H9 (cell line): ENCODE data around the gene PLG. TPM values are rescaled to one million over a fixed set of nuclear protein-coding genes. Genes with fewer than 3 reads are reported as not detected.

Experiments
- DNase-seq: peaks from one replicate; pipeline ENCODE4 v3.0.0-alpha.2; 2017
- H2AFZ ChIP-seq: one replicate; pipeline ENCODE4 v1.6.1; 2013; ENCODE audit warnings: mild to moderate bottlenecking, low read length, control low read depth, moderate library complexity
- H2AK5ac ChIP-seq: 2 replicates; pipeline ENCODE4 v1.6.1; 2013; ENCODE audit warnings: low read length, control low read depth, mixed read lengths; ENCODE audit not compliant: insufficient read length
- H2BK120ac ChIP-seq: one replicate; pipeline ENCODE4 v1.6.1; 2013; ENCODE audit warnings: low read depth, mild to moderate bottlenecking, low read length, control low read depth, inconsistent platforms; ENCODE audit not compliant: poor library complexity, severe bottlenecking
- H2BK12ac ChIP-seq: 2 replicates; pipeline ENCODE4 v1.6.1; 2013; ENCODE audit warnings: low read length, control low read depth, mixed read lengths, low read depth; ENCODE audit not compliant: insufficient read length
- H2BK15ac ChIP-seq: 2 replicates; pipeline ENCODE4 v1.6.1; 2013; ENCODE audit warnings: low read depth, low read length, control low read depth
- H2BK20ac ChIP-seq: one replicate; pipeline ENCODE4 v1.6.1; 2013; ENCODE audit warnings: low read depth, mild to moderate bottlenecking, low read length, control low read depth, inconsistent platforms; ENCODE audit not compliant: poor library complexity, severe bottlenecking
- H2BK5ac ChIP-seq: 2 replicates; pipeline ENCODE4 v1.6.1; 2013; ENCODE audit warnings: low read length, control low read depth, mixed read lengths; ENCODE audit not compliant: insufficient read length
- H3K14ac ChIP-seq: 2 replicates; pipeline ENCODE4 v1.6.1; 2013; ENCODE audit warnings: low read length, control low read depth; ENCODE audit not compliant: insufficient read depth
- H3K18ac ChIP-seq: 2 replicates; pipeline ENCODE4 v1.6.1; 2013; ENCODE audit warnings: low read depth, mild to moderate bottlenecking, mixed read lengths, low read length, control low read depth; ENCODE audit not compliant: insufficient read length
- H3K23ac ChIP-seq: 2 replicates; pipeline ENCODE4 v1.6.1; 2013; ENCODE audit warnings: low read length, control low read depth, mixed read lengths, low read depth; ENCODE audit not compliant: insufficient read length
- H3K23me2 ChIP-seq: 2 replicates; pipeline ENCODE4 v1.6.1; 2013; ENCODE audit warnings: low read depth, mild to moderate bottlenecking, mixed read lengths, low read length, control low read depth; ENCODE audit not compliant: insufficient read length, poor library complexity, severe bottlenecking
- H3K27ac ChIP-seq: 2 replicates; pipeline ENCODE4 v1.5.1; 2013; ENCODE audit warnings: low read length, control low read depth, mixed read lengths, low read depth; ENCODE audit not compliant: insufficient read length
- H3K27me3 ChIP-seq: 2 replicates; pipeline ENCODE4 v1.6.1; 2013; ENCODE audit warnings: low read length, control low read depth, inconsistent platforms; ENCODE audit not compliant: insufficient read depth
- H3K4ac ChIP-seq: 2 replicates; pipeline ENCODE4 v1.6.1; 2013; ENCODE audit warnings: low read depth, mild to moderate bottlenecking, control low read depth, inconsistent platforms, low read length, moderate library complexity
- H3K4me1 ChIP-seq: 2 replicates; pipeline ENCODE4 v1.6.1; 2013; ENCODE audit warnings: low read length, control low read depth, inconsistent platforms; ENCODE audit not compliant: insufficient read depth
- H3K4me2 ChIP-seq: 2 replicates; pipeline ENCODE4 v1.6.1; 2013; ENCODE audit warnings: low read length, control low read depth, mixed read lengths; ENCODE audit not compliant: insufficient read length, insufficient read depth
- H3K56ac ChIP-seq: 2 replicates; pipeline ENCODE4 v1.6.1; 2013; ENCODE audit warnings: low read depth, mild to moderate bottlenecking, mixed read lengths, low read length, control low read depth; ENCODE audit not compliant: insufficient read length
- H3K79me1 ChIP-seq: 2 replicates; pipeline ENCODE4 v1.6.1; 2013; ENCODE audit warnings: low read depth, mild to moderate bottlenecking, moderate library complexity, low read length, control low read depth, inconsistent platforms; ENCODE audit not compliant: insufficient read depth, poor library complexity, severe bottlenecking
- H3K79me2 ChIP-seq: 2 replicates; pipeline ENCODE4 v1.6.1; 2013; ENCODE audit warnings: low read length, control low read depth, inconsistent platforms; ENCODE audit not compliant: insufficient read depth
- H3K9ac ChIP-seq: 2 replicates; pipeline ENCODE4 v1.6.1; 2013; ENCODE audit warnings: low read length, control low read depth, mixed read lengths; ENCODE audit not compliant: insufficient read length; ENCODE audit errors: extremely low read depth
- H3K9me3 ChIP-seq: one replicate; pipeline ENCODE4 v1.6.1; 2013; ENCODE audit warnings: low read depth, low read length, inconsistent platforms; ENCODE audit not compliant: control insufficient read depth
- H3T11ph ChIP-seq: one replicate; pipeline ENCODE4 v1.6.1; 2013; ENCODE audit warnings: mild to moderate bottlenecking, low read length, control low read depth, inconsistent platforms
- H4K20me1 ChIP-seq: one replicate; pipeline ENCODE4 v1.6.1; 2013; ENCODE audit not compliant: control insufficient read depth, insufficient read length, insufficient read depth
- H4K5ac ChIP-seq: 2 replicates; pipeline ENCODE4 v1.6.1; 2013; ENCODE audit warnings: low read depth, mild to moderate bottlenecking, mixed read lengths, low read length, control low read depth; ENCODE audit not compliant: insufficient read length
- H4K8ac ChIP-seq: replicated peaks from 2 replicates; pipeline ENCODE4 v1.6.1; 2013; ENCODE audit warnings: low read length, control low read depth, mixed read lengths, low read depth; ENCODE audit not compliant: insufficient read length
- H4K91ac ChIP-seq: 2 replicates; pipeline ENCODE4 v1.6.1; 2013; ENCODE audit warnings: low read depth, mild to moderate bottlenecking, moderate library complexity, mixed read lengths, low read length, control low read depth; ENCODE audit not compliant: insufficient read length
- H3K27ac Mint-ChIP-seq, 3 experiments: 2 replicates in 2 of 3; 3 replicates in 1 of 3; pipeline ENCODE4 v1.8.0; 2020 to 2021; ENCODE audit warnings: mixed read lengths in 3 of 3, mild to moderate bottlenecking in 1 of 3, moderate library complexity in 1 of 3
- H3K27me3 Mint-ChIP-seq: 2 replicates; pipeline ENCODE4 v1.8.0; 2021; ENCODE audit warnings: low read depth, mild to moderate bottlenecking, moderate library complexity, mixed read lengths
- H3K36me3 Mint-ChIP-seq, 3 experiments: 2 replicates in 2 of 3; 3 replicates in 1 of 3; pipeline ENCODE4 v1.8.0; 2020 to 2021; ENCODE audit warnings: low read depth in 3 of 3, mixed read lengths in 3 of 3; ENCODE audit not compliant: insufficient read depth in 1 of 3
- H3K4me1 Mint-ChIP-seq, 2 experiments: 2 replicates each; pipeline ENCODE4 v1.8.0; 2020; ENCODE audit warnings: mixed read lengths in 2 of 2
- H3K4me3 Mint-ChIP-seq, 2 experiments: 2 replicates in 1 of 2; 3 replicates in 1 of 2; pipeline ENCODE4 v1.8.0; 2020 to 2021; ENCODE audit warnings: mild to moderate bottlenecking in 2 of 2, mixed read lengths in 2 of 2, moderate library complexity in 1 of 2
- H3K9me3 Mint-ChIP-seq, 2 experiments: 2 replicates in 1 of 2; 3 replicates in 1 of 2; pipeline ENCODE4 v1.8.0; 2020; ENCODE audit warnings: mild to moderate bottlenecking in 2 of 2, mixed read lengths in 2 of 2, moderate library complexity in 1 of 2
- WGBS: extraction: QIAGEN DNeasy Blood & Tissue Kit; methylation state at CpG from one replicate; pipeline ENCODE4 v1.1.7; 2013; ENCODE audit warnings: missing lambda C conversion rate, low lambda C conversion rate, mixed read lengths; ENCODE audit not compliant: insufficient read length; ENCODE audit errors: extremely low coverage; 5-methylcytosine and 5-hydroxymethylcytosine counted together
- total RNA-seq: library from RNA; stranded (reverse); gene quantifications from 2 replicates; pipeline ENCODE4 v1.2.1, GENCODE V29; 2021
- TF ChIP-seq, protein P1 (sequence below): fragments of 200-600 bp; sonication (generic); conservative IDR thresholded peaks from 3 replicates; pipeline ENCODE4 v1.8.0; 2021; ENCODE audit warnings: antibody characterized with exemption, mild to moderate bottlenecking

The PLG gene
- total RNA-seq, 1 experiment from 2014 or later = not detected

DNA sequence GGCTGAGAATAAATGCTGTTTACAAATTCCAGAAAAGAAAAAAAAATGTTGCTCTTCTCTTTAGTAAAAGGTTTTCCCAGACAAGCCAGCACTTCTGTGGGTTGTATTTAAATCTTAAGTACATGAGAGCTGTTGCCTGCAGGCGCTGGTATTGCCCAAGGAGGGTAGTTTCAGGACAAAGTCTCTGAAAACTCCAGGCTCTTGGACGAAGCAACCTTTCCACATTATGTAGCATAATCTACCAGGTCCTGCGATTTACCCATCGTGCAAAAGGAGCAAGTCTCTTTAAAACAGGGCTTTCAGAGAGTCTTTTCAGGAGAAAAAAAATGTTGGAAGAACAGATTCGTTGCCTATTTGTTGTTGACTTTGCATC is 65.6 kb downstream of the PLG start:
- H3K4me2 ChIP-seq = peak overlapping the region; percentile 57
- no peak overlapping the region for H3K23ac ChIP-seq
- no peak overlapping the region for H3K14ac ChIP-seq
- H3K27ac ChIP-seq = no peak overlapping the region
- H2AFZ ChIP-seq = no peak overlapping the region
- Mint-ChIP-seq H3K27ac (no peak overlapping the region), H3K4me3 (peak overlapping the region; percentile 83 to 90), H3K27me3 (peaks cover 23% of the 10 kb centered on the region), H3K4me1 (peaks cover 10 to 21% of the 10 kb centered on the region in 2 experiments), H3K9me3 (peaks cover 0 to 2% of the 10 kb centered on the region in 2 experiments; a peak in 2 of 5 replicates), H3K36me3 (0 out of 7 replicates have a peak, but pooled peaks cover 0 to 2% (median 0%) of the 10 kb centered on the region in 3 experiments)
- H3K23me2 ChIP-seq = no peaks in the 10 kb centered on the region
- no peaks in the 10 kb centered on the region for H4K20me1 ChIP-seq
- H2BK12ac ChIP-seq = no peak overlapping the region
- H3K4ac ChIP-seq = no peak overlapping the region
- H4K91ac ChIP-seq = no peak overlapping the region
- H2BK15ac ChIP-seq = no peak overlapping the region
- H3K9ac ChIP-seq = no peak overlapping the region
- H4K5ac ChIP-seq = no peak overlapping the region
- H2BK20ac ChIP-seq = no peak overlapping the region
- no peak overlapping the region for H3K56ac ChIP-seq
- H3K79me1 ChIP-seq = no peaks in the 10 kb centered on the region
- no peaks in the 10 kb centered on the region; the same call in 1 of the 2 replicates for H3K27me3 ChIP-seq
- H2BK120ac ChIP-seq = no peak overlapping the region
- H3K4me1 ChIP-seq = no peaks in the 10 kb centered on the region
- no peak overlapping the region for H2AK5ac ChIP-seq
- H3K9me3 ChIP-seq = no peaks in the 10 kb centered on the region
- TF ChIP-seq, protein P1, sequence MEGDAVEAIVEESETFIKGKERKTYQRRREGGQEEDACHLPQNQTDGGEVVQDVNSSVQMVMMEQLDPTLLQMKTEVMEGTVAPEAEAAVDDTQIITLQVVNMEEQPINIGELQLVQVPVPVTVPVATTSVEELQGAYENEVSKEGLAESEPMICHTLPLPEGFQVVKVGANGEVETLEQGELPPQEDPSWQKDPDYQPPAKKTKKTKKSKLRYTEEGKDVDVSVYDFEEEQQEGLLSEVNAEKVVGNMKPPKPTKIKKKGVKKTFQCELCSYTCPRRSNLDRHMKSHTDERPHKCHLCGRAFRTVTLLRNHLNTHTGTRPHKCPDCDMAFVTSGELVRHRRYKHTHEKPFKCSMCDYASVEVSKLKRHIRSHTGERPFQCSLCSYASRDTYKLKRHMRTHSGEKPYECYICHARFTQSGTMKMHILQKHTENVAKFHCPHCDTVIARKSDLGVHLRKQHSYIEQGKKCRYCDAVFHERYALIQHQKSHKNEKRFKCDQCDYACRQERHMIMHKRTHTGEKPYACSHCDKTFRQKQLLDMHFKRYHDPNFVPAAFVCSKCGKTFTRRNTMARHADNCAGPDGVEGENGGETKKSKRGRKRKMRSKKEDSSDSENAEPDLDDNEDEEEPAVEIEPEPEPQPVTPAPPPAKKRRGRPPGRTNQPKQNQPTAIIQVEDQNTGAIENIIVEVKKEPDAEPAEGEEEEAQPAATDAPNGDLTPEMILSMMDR = peak; percentile 33; the same call in 1 of the 3 replicates
- DNase-seq = no peak
- no peak overlapping the region for H3K18ac ChIP-seq
- no peak overlapping the region for H4K8ac ChIP-seq
- H3T11ph ChIP-seq = no peak overlapping the region
- WGBS = no CpG with 5 or more reads among the region's 5 CpGs
- no peak overlapping the region for H2BK5ac ChIP-seq
- no peaks in the 10 kb centered on the region for H3K79me2 ChIP-seq
